Endothelial cell of umbilical vein (primary cell): ENCODE results near the gene COL23A1.

Source experiments
- EZH2 ChIP-seq: IDR thresholded peaks from 2 replicates; pipeline ENCODE4 v1.6.1; 2012; ENCODE audit warnings: borderline replicate concordance, low read depth, mild to moderate bottlenecking, moderate library complexity, low read length, inconsistent platforms; ENCODE audit not compliant: severe bottlenecking
- FOS ChIP-seq: IDR thresholded peaks from 2 replicates; pipeline ENCODE4 v1.6.1; 2011; ENCODE audit warnings: mild to moderate bottlenecking, low read length, moderate library complexity, borderline replicate concordance; ENCODE audit not compliant: insufficient read depth
- GATA2 ChIP-seq: IDR thresholded peaks from 2 replicates; pipeline ENCODE4 v1.7.0; 2011; ENCODE audit warnings: low read depth, mild to moderate bottlenecking, moderate library complexity, mixed read lengths, low read length; ENCODE audit not compliant: insufficient read length, insufficient read depth
- JUN ChIP-seq: IDR thresholded peaks from 2 replicates; pipeline ENCODE4 v1.6.1; 2011; ENCODE audit warnings: borderline replicate concordance, low read depth; ENCODE audit not compliant: insufficient read length, insufficient read depth
- MYC ChIP-seq: IDR thresholded peaks from one replicate; pipeline ENCODE4 v1.6.1; 2011; ENCODE audit warnings: mild to moderate bottlenecking, low read depth, low read length
- POLR2A ChIP-seq: IDR thresholded peaks from 2 replicates; pipeline ENCODE4 v1.6.1; 2012; ENCODE audit warnings: low read depth, mild to moderate bottlenecking, control low read depth, low read length
- POLR2AphosphoS5 ChIP-seq: IDR thresholded peaks from 2 replicates; pipeline ENCODE4 v1.6.1; 2012; ENCODE audit warnings: low read depth, mild to moderate bottlenecking, control low read depth, low read length, moderate library complexity; ENCODE audit not compliant: insufficient read depth
- TF ChIP-seq, protein P1 (sequence below), 2 donors: IDR thresholded peaks; 1 replicate in 1 of 2; 2 replicates in 1 of 2; pipeline ENCODE4 v1.5.1; 2011; ENCODE audit warnings: low read length in 2 of 2, mild to moderate bottlenecking in 2 of 2, moderate library complexity in 2 of 2, control low read depth in 1 of 2, inconsistent platforms in 1 of 2, low read depth in 1 of 2; ENCODE audit not compliant: insufficient read depth in 1 of 2; ENCODE audit errors: extremely low read depth in 1 of 2
- TF ChIP-seq, protein P2 (sequence below): IDR thresholded peaks from 2 replicates; pipeline ENCODE4 v1.6.1; 2011; ENCODE audit not compliant: insufficient read depth, insufficient read length

DNA sequence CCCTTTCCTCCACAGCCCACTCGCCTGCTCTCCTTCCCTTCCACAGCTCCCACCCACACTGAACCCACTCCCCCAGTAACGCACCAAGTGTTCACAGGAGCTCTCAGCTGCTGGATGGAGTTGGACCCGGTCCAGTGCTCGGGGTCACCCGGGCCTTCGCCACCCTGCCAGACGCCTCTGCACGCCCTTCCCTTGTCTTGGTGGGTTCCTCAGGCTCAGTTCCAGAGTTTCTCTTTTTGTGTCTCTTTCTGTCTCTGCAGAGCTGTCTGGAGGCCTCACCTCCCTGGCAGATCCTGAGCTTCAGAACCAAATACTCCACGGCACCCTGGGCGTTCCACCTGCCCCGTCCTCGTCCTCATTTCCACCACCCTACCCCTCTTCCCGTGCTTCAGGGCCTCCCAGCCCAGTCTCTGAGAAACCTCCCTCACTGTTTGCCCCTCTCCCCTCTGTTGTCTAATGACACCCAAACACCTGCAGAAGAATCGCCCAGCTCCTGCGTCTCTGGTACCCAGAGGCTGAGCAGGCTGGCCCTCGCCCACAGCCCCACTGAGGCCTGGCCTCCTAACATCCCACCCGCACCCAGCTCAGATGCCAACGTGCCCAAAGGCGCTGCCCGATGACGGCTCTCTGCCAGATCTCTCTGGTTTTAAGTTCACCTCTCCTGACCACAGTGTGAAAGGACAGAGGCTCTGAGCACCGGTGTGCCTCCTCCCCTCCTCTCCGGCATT lies 74.3 kb downstream of the COL23A1 start:
- TF ChIP-seq POLR2A (no peak), POLR2AphosphoS5 (no peak), MYC (no peak), EZH2 (no peak), GATA2 (no peak), JUN (no peak), FOS (no peak)
- TF ChIP-seq, protein P1, sequence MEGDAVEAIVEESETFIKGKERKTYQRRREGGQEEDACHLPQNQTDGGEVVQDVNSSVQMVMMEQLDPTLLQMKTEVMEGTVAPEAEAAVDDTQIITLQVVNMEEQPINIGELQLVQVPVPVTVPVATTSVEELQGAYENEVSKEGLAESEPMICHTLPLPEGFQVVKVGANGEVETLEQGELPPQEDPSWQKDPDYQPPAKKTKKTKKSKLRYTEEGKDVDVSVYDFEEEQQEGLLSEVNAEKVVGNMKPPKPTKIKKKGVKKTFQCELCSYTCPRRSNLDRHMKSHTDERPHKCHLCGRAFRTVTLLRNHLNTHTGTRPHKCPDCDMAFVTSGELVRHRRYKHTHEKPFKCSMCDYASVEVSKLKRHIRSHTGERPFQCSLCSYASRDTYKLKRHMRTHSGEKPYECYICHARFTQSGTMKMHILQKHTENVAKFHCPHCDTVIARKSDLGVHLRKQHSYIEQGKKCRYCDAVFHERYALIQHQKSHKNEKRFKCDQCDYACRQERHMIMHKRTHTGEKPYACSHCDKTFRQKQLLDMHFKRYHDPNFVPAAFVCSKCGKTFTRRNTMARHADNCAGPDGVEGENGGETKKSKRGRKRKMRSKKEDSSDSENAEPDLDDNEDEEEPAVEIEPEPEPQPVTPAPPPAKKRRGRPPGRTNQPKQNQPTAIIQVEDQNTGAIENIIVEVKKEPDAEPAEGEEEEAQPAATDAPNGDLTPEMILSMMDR (IDR thresholded peaks at IDR 0.05; ENCODE audit: extremely low read depth in 1 of 2, insufficient read depth in 1 of 2, low read depth in 1 of 2, low read length in 2 of 2), result no peak
- TF ChIP-seq, protein P2, sequence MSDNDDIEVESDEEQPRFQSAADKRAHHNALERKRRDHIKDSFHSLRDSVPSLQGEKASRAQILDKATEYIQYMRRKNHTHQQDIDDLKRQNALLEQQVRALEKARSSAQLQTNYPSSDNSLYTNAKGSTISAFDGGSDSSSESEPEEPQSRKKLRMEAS, result no peak
